Dendritic cell treated with granulocyte-macrophage colony-stimulating factor and Interleukin-4, amounts not matched to agents 40 ng/mL and 50 ng/mL, for 4 days (primary cell): ENCODE results near the gene PDZD2.

Experiments used
- H3K27ac Mint-ChIP-seq: one replicate; pipeline ENCODE4 v1.8.0; 2022; ENCODE audit warnings: mild to moderate bottlenecking, mixed read lengths
- H3K27me3 Mint-ChIP-seq: one replicate; pipeline ENCODE4 v1.8.0; 2022; ENCODE audit warnings: mild to moderate bottlenecking, mixed read lengths
- H3K36me3 Mint-ChIP-seq: one replicate; pipeline ENCODE4 v1.8.0; 2022; ENCODE audit warnings: low read depth, mixed read lengths
- H3K4me1 Mint-ChIP-seq: one replicate; pipeline ENCODE4 v1.8.0; 2022; ENCODE audit warnings: low read depth, mixed read lengths
- H3K4me3 Mint-ChIP-seq: one replicate; pipeline ENCODE4 v1.8.0; 2022; ENCODE audit warnings: mild to moderate bottlenecking, moderate library complexity, mixed read lengths
- H3K9me3 Mint-ChIP-seq: one replicate; pipeline ENCODE4 v1.8.0; 2022; ENCODE audit warnings: mixed read lengths
- intact Hi-C: fragments of 100-400 bp; cut with micrococcal nuclease; formaldehyde crosslinking; loops from one replicate; pipeline ENCODE4 v1.15.0; 2022

Gene PDZD2

GRCh38 chr5:31798168-31798567, 159.2 kb downstream of the PDZD2 start:
- no peaks in the 10 kb centered on the region for H3K27me3 Mint-ChIP-seq
- no peak overlapping the region for H3K27ac Mint-ChIP-seq
- H3K9me3 Mint-ChIP-seq: no peaks in the 10 kb centered on the region
- intact Hi-C loops: no loop called here
- no peak overlapping the region for H3K4me3 Mint-ChIP-seq
- H3K4me1 Mint-ChIP-seq: no peaks in the 10 kb centered on the region
- H3K36me3 Mint-ChIP-seq: no peaks in the 10 kb centered on the region

- Mint-ChIP-seq H3K27ac (no peak overlapping the region), H3K4me3 (no peak overlapping the region), H3K4me1 (no peaks in the 10 kb centered on the region), H3K27me3 (no peaks in the 10 kb centered on the region), H3K36me3 (no peaks in the 10 kb centered on the region), H3K9me3 (no peaks in the 10 kb centered on the region)
- intact Hi-C loops: no loop called here
Measured at GRCh38 chr5:31800351-31800750, 161.4 kb downstream of the PDZD2 start.

- Mint-ChIP-seq H3K4me1 (no peaks in the 10 kb centered on the region), H3K9me3 (no peaks in the 10 kb centered on the region), H3K27ac (no peak overlapping the region), H3K36me3 (no peaks in the 10 kb centered on the region), H3K27me3 (no peaks in the 10 kb centered on the region), H3K4me3 (no peak overlapping the region)
- intact Hi-C loops: no loop called here
Measured at GRCh38 chr5:31805785-31806400, 167.0 kb downstream of the PDZD2 start.

GRCh38 chr5:31806561-31806960, 167.6 kb downstream of the PDZD2 start:
- H3K27me3 Mint-ChIP-seq: no peaks in the 10 kb centered on the region
- no peaks in the 10 kb centered on the region for H3K9me3 Mint-ChIP-seq
- intact Hi-C loops: no loop called here
- H3K27ac Mint-ChIP-seq: no peak overlapping the region
- no peak overlapping the region for H3K4me3 Mint-ChIP-seq
- no peaks in the 10 kb centered on the region for H3K4me1 Mint-ChIP-seq
- H3K36me3 Mint-ChIP-seq: no peaks in the 10 kb centered on the region

- H3K27me3 Mint-ChIP-seq: no peaks in the 10 kb centered on the region
- H3K36me3 Mint-ChIP-seq: no peaks in the 10 kb centered on the region
- H3K4me1 Mint-ChIP-seq: no peaks in the 10 kb centered on the region
- intact Hi-C loops: no loop called here
- no peak overlapping the region for H3K4me3 Mint-ChIP-seq
- no peak overlapping the region for H3K27ac Mint-ChIP-seq
- H3K9me3 Mint-ChIP-seq: no peaks in the 10 kb centered on the region
Measured at GRCh38 chr5:31807789-31808540, 169.0 kb downstream of the PDZD2 start.

- Mint-ChIP-seq H3K4me1 (no peaks in the 10 kb centered on the region), H3K9me3 (no peaks in the 10 kb centered on the region), H3K27me3 (no peaks in the 10 kb centered on the region), H3K27ac (no peak overlapping the region), H3K4me3 (no peak overlapping the region), H3K36me3 (no peaks in the 10 kb centered on the region)
- intact Hi-C loops: loop anchor here (1.0 kb wide), 1 partner anchor 228 kb away; no protein-coding TSS in a partner anchor
Measured at GRCh38 chr5:31809050-31809870, 170.3 kb downstream of the PDZD2 start.

GRCh38 chr5:31811210-31811609, 172.3 kb downstream of the PDZD2 start:
- Mint-ChIP-seq H3K27ac (no peak overlapping the region), H3K4me3 (no peak overlapping the region), H3K4me1 (no peaks in the 10 kb centered on the region), H3K27me3 (no peaks in the 10 kb centered on the region), H3K9me3 (no peaks in the 10 kb centered on the region), H3K36me3 (no peaks in the 10 kb centered on the region)
- intact Hi-C loops: no loop called here

- H3K27ac Mint-ChIP-seq: no peak overlapping the region
- H3K4me1 Mint-ChIP-seq: no peaks in the 10 kb centered on the region
- no peak overlapping the region for H3K4me3 Mint-ChIP-seq
- intact Hi-C loops: no loop called here
- H3K27me3 Mint-ChIP-seq: no peaks in the 10 kb centered on the region
- no peaks in the 10 kb centered on the region for H3K9me3 Mint-ChIP-seq
- no peaks in the 10 kb centered on the region for H3K36me3 Mint-ChIP-seq
Measured at GRCh38 chr5:31815376-31815775, 176.4 kb downstream of the PDZD2 start.

- Mint-ChIP-seq H3K4me1 (no peaks in the 10 kb centered on the region), H3K27me3 (peaks cover 8% of the 10 kb centered on the region), H3K27ac (no peak overlapping the region), H3K9me3 (no peaks in the 10 kb centered on the region), H3K36me3 (no peaks in the 10 kb centered on the region), H3K4me3 (no peak overlapping the region)
- intact Hi-C loops: no loop called here
Measured at GRCh38 chr5:31819926-31820516, 181.1 kb downstream of the PDZD2 start.

GRCh38 chr5:31823472-31823871, 184.5 kb downstream of the PDZD2 start:
- Mint-ChIP-seq H3K27me3 (peaks cover 13% of the 10 kb centered on the region), H3K27ac (no peak overlapping the region), H3K4me3 (no peak overlapping the region), H3K36me3 (no peaks in the 10 kb centered on the region), H3K4me1 (no peaks in the 10 kb centered on the region), H3K9me3 (no peaks in the 10 kb centered on the region)
- intact Hi-C loops: no loop called here

- H3K36me3 Mint-ChIP-seq: no peaks in the 10 kb centered on the region
- H3K27me3 Mint-ChIP-seq: peaks cover 13% of the 10 kb centered on the region
- no peak overlapping the region for H3K4me3 Mint-ChIP-seq
- H3K27ac Mint-ChIP-seq: no peak overlapping the region
- no peaks in the 10 kb centered on the region for H3K4me1 Mint-ChIP-seq
- intact Hi-C loops: loop anchor here (1.0 to 2.0 kb wide), 2 partner anchors 252 to 268 kb away; no protein-coding TSS in a partner anchor
- no peaks in the 10 kb centered on the region for H3K9me3 Mint-ChIP-seq
Measured at GRCh38 chr5:31824869-31825517, 186.1 kb downstream of the PDZD2 start.

GRCh38 chr5:31825518-31826068, 186.7 kb downstream of the PDZD2 start:
- Mint-ChIP-seq H3K27me3 (peaks cover 13% of the 10 kb centered on the region), H3K9me3 (no peaks in the 10 kb centered on the region), H3K27ac (no peak overlapping the region), H3K36me3 (no peaks in the 10 kb centered on the region), H3K4me1 (no peaks in the 10 kb centered on the region), H3K4me3 (no peak overlapping the region)
- intact Hi-C loops: loop anchor here (1.0 to 2.0 kb wide), 2 partner anchors 251 to 268 kb away; no protein-coding TSS in a partner anchor

- Mint-ChIP-seq H3K9me3 (no peaks in the 10 kb centered on the region), H3K27me3 (peaks cover 13% of the 10 kb centered on the region), H3K36me3 (no peaks in the 10 kb centered on the region), H3K27ac (no peak overlapping the region), H3K4me1 (no peaks in the 10 kb centered on the region), H3K4me3 (no peak overlapping the region)
- intact Hi-C loops: no loop called here
Measured at GRCh38 chr5:31827867-31828266, 188.9 kb downstream of the PDZD2 start.
